Measurements from ENCODE around the gene PRUNE1.
A peak's percentile ranks its signal among the peaks of the same experiment; 100 is the strongest.

PRUNE1 gene

GRCh38 chr1:151051356-151052009 lies 43.2 kb downstream of the PRUNE1 start:
- no peak for DNase-seq (ENCODE audit: low spot score)

GRCh38 chr1:151054971-151055547 lies 46.8 kb downstream of the PRUNE1 start:
- no peak for DNase-seq (ENCODE audit: low spot score)

GRCh38 chr1:151055581-151055980 lies 47.3 kb downstream of the PRUNE1 start:
- no peak for DNase-seq (ENCODE audit: low spot score)

GRCh38 chr1:151056149-151056548 lies 47.9 kb downstream of the PRUNE1 start:
- no peak for DNase-seq (ENCODE audit: low spot score)

- peak; percentile 4 for DNase-seq (ENCODE audit: low spot score)
Observed at GRCh38 chr1:151058692-151059091, 50.4 kb downstream of the PRUNE1 start.

GRCh38 chr1:151059109-151060006 lies 51.1 kb downstream of the PRUNE1 start, which contains the start of gene CDC42SE1:
TSS of gene CDC42SE1 (minus strand) at chr1:151059622. CDS start at chr1:151055730, 3,892 bp downstream.
- DNase-seq (ENCODE audit: low spot score): peak; percentile 85

GRCh38 chr1:151060007-151060656 lies 51.9 kb downstream of the PRUNE1 start, which contains the start of gene MLLT11:
TSS of gene MLLT11 (plus strand) at chr1:151060397. CDS start at chr1:151067225, 6,828 bp downstream.
- peak; percentile 57 for DNase-seq (ENCODE audit: low spot score)

- DNase-seq (ENCODE audit: low spot score): no peak
Observed at GRCh38 chr1:151060657-151061421, 52.6 kb downstream of the PRUNE1 start.

- DNase-seq (ENCODE audit: low spot score): no peak
Observed at GRCh38 chr1:151061704-151062103, 53.5 kb downstream of the PRUNE1 start.

GRCh38 chr1:151062741-151063371 lies 54.6 kb downstream of the PRUNE1 start:
- peak; percentile 88 for DNase-seq (ENCODE audit: low spot score)

GRCh38 chr1:151065089-151065645 lies 56.9 kb downstream of the PRUNE1 start:
- DNase-seq (ENCODE audit: low spot score): no peak

- DNase-seq (ENCODE audit: low spot score): no peak
Observed at GRCh38 chr1:151067185-151067584, 58.9 kb downstream of the PRUNE1 start.

- DNase-seq (ENCODE audit: low spot score): no peak
Observed at GRCh38 chr1:151069103-151069486, 60.8 kb downstream of the PRUNE1 start.

- peak; percentile 90 for DNase-seq (ENCODE audit: low spot score)
Observed at GRCh38 chr1:151070474-151071276, 62.4 kb downstream of the PRUNE1 start, which contains the start of gene GABPB2. TSS of gene GABPB2 (plus strand) at chr1:151070761. CDS start at chr1:151088190, 17,429 bp downstream.

GRCh38 chr1:151072224-151072623 lies 64.0 kb downstream of the PRUNE1 start:
- DNase-seq (ENCODE audit: low spot score): no peak
